ENCODE results near the gene ADD2.

Gene ADD2

DNA sequence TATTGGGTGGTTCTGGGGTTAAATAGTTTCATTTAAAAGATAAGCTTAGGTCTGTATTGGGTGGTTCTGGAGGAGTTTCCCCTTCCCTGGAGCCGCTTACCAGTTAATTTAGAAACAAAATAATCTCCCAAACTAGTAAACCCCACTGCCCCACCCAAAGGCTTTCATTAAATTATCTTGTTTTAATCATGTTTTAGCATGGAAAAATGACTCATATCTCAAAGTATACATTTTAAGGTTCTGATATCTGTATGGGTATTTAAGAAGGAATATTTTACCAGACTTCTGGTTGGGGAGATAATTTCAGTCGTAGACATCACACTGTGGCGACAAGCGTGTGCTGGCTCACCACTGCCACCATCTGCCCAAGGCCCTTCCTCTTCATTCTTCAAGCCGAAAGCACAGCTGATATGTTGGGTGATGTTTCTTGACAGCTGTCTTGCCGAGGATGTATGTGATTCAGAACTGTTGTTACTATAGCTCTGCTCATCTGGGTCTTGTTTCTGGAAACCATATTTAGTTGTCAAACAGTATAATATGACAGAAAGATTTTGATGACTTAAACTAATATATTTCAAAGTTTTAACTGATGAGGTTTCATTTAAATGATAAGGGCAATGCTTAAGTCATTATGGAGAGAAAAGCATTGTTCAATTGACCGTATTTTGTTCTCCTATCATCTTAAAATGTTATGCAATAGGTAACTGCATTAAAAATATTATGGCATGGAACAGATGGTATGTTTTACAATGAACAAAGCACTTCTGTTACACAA lies 17.3 kb upstream of the ADD2 start:
- no peak for FAIRE-seq
- DNase-seq (ENCODE audit: insufficient read length, low spot score) = no peak

DNA sequence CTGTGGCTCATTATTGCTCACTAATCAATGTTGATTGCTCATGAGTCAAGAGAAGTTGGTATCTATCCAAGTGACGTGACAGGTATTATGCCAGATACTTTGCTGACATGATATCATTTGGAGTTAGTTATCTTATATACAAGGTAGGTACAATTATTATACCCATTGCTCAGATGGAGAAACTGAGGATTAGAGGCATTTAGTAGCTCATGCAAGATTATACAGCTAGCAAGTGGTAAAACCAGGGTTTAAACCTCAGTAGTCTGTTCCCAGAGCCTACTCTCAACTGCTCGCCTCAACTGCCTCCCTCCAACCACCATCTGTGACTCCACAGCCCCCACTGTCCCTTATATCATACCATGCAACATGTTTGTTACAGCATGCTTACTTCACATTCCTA lies 16.3 kb upstream of the ADD2 start:
- FAIRE-seq (no peak), DNase-seq (ENCODE audit: insufficient read length, low spot score) (no peak)

DNA sequence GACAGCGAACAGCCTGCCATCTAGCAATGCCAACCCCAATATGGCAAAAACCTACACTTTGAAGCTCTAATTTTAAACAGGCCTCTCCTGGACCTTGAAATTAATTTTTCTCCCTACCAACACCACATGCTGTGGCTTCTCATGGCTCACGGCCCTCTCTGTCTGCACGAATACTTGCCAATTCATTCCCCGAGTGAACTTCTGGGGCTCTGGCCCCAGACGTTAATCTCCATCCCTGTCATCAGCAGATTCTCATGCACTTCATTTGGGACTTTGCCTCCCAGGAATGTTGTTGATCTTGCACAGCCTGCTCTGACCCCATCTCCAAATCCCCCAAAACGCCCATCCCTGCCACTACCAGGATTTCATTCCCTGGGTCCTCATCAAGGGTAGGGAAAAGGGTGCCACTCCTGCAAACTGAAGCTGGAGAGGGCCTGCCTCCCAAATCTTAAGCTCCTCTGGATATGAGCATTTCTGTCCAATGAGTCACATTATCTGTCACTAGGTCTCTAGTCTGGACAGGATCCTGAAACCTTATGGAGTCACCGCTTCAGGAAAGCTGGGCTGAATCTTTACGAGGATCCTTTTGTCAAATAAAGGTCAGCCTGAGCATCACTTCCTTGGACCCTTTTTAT lies 12.0 kb upstream of the ADD2 start:
- no peak for DNase-seq (ENCODE audit: insufficient read length, low spot score)
- FAIRE-seq = no peak

GRCh38 chr2:70779491-70779890 lies 11.5 kb upstream of the ADD2 start:
- no peak for DNase-seq (ENCODE audit: insufficient read length, low spot score)
- FAIRE-seq = no peak

GRCh38 chr2:70778676-70779075 lies 10.7 kb upstream of the ADD2 start:
- no peak for FAIRE-seq
- DNase-seq (ENCODE audit: insufficient read length, low spot score) = no peak

DNA sequence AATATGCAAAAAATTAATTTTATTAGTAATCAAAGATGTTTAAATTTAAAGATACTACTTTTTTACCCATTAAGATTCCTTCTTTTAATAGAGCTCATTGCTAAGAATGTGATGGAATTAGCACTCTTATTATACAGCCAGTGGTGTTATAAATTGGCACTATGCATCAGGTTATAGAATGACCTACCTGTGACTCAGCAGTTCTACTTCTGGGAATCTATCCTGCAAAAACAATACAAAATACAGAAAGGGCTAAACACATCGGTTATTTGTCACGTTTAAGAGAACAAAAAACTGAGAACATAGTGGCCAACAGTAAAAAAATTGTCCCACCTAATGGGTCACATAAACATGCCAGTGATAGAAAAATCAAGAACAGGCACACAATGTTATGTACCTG lies 9.4 kb upstream of the ADD2 start:
- no peak for FAIRE-seq
- DNase-seq (ENCODE audit: insufficient read length, low spot score) = no peak

DNA sequence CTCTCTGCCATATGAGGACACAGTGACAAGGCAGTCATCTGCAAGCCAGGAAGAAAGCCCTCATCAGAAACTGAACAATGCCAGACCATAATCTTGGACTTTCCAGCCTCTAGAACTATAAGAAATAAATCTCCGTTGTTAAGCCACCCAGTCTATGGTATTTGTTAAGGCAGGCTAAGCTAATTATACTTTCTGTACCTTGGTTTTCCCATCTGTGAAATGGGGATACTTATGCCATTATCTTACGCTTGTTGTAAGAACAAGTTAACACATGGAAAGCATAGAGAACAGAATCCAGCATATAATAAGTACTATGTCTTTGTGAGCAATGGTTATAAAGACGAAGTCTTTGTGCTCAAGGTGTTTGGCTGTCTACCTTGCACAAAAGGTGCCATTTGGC lies 8.3 kb upstream of the ADD2 start:
- DNase-seq (ENCODE audit: insufficient read length, low spot score) (no peak), FAIRE-seq (no peak)

GRCh38 chr2:70775141-70775540 lies 7.1 kb upstream of the ADD2 start:
- FAIRE-seq (no peak), DNase-seq (ENCODE audit: insufficient read length, low spot score) (no peak)

DNA sequence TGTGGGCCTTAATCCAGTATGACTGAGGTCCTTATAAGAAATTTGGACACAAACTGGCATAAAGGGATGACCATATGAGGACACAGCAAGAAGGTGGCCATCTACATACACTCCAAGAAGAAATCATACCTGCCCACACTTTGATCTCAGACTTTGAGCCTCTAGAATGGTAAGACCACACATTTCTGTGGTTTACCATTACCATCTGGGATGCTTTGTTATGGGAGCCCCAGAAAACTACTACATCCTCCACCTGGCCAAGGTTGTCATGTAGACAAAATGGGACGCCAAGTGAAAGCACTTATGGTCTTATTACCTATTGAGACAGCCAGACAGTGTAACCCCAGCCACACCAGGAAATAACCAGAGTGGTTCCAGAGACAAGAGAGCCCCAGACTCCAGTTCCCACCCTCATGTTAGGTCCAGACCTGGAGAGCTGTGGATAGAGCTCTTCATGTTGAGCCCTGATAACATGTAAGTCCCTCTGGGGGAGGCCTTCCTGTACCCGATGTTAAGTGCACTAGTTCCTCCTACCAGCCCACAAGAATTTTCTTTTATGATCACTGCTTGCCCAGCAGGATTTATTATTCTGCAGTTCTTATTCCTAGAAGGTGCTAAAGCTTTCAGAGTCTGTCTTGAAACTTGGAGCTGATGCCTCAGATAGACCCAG lies 4.6 kb upstream of the ADD2 start:
- DNase-seq (ENCODE audit: insufficient read length, low spot score) (no peak), FAIRE-seq (no peak)

GRCh38 chr2:70771446-70771845 lies 3.4 kb upstream of the ADD2 start:
- no peak for DNase-seq (ENCODE audit: insufficient read length, low spot score)
- no peak for FAIRE-seq

GRCh38 chr2:70769450-70769849 lies 1.4 kb upstream of the ADD2 start:
- FAIRE-seq (no peak), DNase-seq (ENCODE audit: insufficient read length, low spot score) (no peak)

DNA sequence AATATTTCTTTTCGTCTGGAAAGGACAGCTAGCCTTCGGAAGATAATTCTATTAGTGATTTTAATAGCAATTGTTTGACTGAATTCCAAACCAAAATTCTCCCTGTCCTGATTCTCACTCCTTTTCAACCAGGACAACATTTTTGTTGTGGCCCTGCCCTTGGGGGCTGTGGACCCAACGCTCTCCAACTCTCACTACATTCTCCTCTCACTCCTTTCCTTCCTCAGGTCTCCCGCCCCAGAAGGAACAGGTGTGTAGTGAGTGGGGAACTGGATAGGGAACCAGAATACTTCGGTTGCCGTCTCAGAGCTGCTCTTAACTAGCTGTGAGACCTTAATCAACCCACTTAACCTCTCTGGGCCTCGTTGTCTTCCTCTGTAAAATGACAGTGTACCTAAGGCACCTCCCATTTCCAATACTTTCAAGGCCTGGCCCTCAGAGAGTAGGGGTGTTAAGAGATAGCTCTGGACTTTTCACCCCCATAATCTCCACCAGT lies 638 bp upstream of the ADD2 start:
- DNase-seq (ENCODE audit: insufficient read length, low spot score) (no peak), FAIRE-seq (no peak)

- DNase-seq (ENCODE audit: insufficient read length, low spot score) (no peak), FAIRE-seq (no peak)
These were observed 811 bp downstream of the ADD2 start for GRCh38 chr2:70767079-70767698.

DNA sequence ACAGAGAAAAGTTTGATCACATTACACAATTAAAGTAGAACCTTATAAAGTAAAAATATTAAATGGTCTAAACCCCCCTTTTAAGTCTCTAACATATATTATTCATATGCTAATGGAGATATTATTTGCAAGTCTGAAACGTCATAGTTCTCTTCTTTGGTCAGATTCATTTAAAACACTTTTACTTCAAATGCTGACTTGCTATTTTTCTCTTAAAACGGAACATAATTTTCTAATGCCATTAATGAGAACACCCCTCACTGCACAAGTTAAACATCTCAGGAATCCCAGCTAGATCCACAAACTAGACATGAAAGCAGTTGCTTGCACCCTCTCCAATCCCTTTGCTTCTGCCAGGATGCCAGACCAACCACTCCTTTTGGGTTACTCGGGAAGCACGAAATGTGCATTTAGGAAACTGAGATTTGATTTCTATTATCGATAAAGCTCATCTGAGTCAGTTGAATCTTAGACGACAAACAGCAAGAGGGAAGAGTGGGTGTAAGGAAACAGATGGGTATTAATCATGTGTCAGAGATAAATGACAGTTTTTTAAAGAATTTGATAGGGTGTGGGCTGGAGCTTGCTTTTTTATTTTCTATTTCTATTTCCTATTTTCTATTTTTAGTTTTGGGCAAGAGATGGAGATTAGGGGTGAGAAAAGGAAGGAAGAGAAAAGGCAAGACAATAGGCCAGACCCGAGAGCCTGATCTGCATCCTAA lies 1.5 kb downstream of the ADD2 start:
- no peak for DNase-seq (ENCODE audit: insufficient read length, low spot score)
- FAIRE-seq = no peak

- DNase-seq (ENCODE audit: insufficient read length, low spot score) (no peak), FAIRE-seq (no peak)
These were observed 2.5 kb downstream of the ADD2 start for GRCh38 chr2:70765507-70765906.

GRCh38 chr2:70759446-70759845 lies 8.6 kb downstream of the ADD2 start:
- FAIRE-seq (no peak), DNase-seq (ENCODE audit: insufficient read length, low spot score) (no peak)

- FAIRE-seq = no peak
- DNase-seq (ENCODE audit: insufficient read length, low spot score) = no peak
These were observed 10.0 kb downstream of the ADD2 start for GRCh38 chr2:70757966-70758365.

GRCh38 chr2:70757360-70757759 lies 10.6 kb downstream of the ADD2 start:
- no peak for DNase-seq (ENCODE audit: insufficient read length, low spot score)

GRCh38 chr2:70756128-70756527 lies 11.9 kb downstream of the ADD2 start:
- FAIRE-seq (no peak), DNase-seq (ENCODE audit: insufficient read length, low spot score) (no peak)

More at GRCh38 chr2:70757360-70757759, 10.6 kb downstream of the ADD2 start:
- no peak for FAIRE-seq

GRCh38 chr2:70753902-70754301 lies 14.1 kb downstream of the ADD2 start:
- DNase-seq (ENCODE audit: insufficient read length, low spot score) (no peak), FAIRE-seq (no peak)

GRCh38 chr2:70753031-70753430 lies 15.0 kb downstream of the ADD2 start:
- no peak for DNase-seq (ENCODE audit: insufficient read length, low spot score)
- no peak for FAIRE-seq

Data from GM19239 (cell line).